ENCODE measurements around the gene TNKS2.
A peak's percentile ranks its signal among the peaks of the same experiment; 100 is the strongest.
"Not testable (repeated sequence)": the region's sequence is repeated elsewhere in the genome, so short reads cannot be mapped to it uniquely, and the experiment has no call there.

TNKS2 gene

DNA sequence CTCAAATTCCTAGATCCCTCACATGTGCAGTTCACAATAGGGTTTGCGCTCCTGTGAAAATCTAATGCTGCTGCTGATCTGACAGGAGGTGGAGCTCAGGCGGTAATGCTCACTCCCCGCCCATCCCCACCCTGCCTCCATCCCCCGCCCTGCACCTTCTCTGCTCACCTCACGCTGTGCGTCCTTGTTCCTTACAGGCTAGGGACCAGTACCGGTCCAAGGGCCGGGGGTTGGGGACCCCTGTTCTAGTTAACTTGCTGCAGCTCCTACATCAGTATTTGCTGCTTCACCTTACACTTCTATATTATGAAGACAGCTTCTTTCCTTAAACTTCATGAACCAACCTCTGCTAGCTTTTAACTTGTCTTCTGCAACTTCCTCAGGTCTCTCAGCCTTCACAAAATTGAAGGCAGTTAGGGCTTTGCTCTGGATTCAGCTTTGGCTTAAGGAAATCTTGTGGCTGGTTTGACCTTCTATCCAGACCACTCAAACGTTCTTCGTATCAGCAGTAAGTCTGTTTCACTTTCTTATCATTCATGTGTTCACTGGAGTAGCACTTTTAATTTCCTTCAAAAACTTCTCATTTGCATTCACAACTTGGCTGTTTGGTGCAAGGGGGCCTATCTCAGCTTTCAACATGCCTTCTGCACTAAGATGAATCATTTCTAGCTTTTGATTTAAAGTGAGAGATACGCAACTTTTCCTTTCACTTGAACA lies 1.7 kb upstream of the TNKS2 start:
- peak; percentile 27 to 30 for DNase-seq (ENCODE audit: low read depth in 2 of 2)

DNA sequence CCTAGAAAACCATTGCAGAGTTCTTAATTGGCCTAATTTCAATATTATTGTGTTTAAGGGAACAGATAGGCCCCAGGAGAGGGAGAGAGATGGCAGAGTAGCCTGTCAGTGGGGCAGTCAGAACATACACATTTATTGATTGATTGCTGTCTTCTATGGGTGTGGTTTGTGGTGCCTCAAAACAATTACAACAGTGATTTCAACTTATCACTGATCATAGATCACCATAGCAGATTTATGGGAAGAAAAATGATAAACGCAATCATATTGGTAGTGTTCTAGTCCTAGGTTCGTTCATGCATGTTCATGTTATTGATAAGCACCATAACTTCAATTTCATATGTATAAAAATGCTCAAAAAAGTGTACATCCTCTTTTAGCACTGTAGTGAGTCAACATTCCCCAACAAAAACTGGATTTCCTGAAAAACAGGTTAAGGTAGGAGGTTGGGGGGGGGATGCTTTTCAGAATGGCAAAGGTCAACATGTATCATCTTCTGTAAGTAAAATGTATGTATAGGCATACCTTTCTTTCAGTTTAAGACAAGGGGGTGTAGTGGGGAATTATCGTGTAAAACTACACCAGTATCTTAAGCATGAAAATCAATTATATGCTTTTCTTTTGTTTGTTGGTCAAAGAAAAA lies 1.1 kb upstream of the TNKS2 start:
- DNase-seq (ENCODE audit: low read depth in 2 of 2) = no peak

DNA sequence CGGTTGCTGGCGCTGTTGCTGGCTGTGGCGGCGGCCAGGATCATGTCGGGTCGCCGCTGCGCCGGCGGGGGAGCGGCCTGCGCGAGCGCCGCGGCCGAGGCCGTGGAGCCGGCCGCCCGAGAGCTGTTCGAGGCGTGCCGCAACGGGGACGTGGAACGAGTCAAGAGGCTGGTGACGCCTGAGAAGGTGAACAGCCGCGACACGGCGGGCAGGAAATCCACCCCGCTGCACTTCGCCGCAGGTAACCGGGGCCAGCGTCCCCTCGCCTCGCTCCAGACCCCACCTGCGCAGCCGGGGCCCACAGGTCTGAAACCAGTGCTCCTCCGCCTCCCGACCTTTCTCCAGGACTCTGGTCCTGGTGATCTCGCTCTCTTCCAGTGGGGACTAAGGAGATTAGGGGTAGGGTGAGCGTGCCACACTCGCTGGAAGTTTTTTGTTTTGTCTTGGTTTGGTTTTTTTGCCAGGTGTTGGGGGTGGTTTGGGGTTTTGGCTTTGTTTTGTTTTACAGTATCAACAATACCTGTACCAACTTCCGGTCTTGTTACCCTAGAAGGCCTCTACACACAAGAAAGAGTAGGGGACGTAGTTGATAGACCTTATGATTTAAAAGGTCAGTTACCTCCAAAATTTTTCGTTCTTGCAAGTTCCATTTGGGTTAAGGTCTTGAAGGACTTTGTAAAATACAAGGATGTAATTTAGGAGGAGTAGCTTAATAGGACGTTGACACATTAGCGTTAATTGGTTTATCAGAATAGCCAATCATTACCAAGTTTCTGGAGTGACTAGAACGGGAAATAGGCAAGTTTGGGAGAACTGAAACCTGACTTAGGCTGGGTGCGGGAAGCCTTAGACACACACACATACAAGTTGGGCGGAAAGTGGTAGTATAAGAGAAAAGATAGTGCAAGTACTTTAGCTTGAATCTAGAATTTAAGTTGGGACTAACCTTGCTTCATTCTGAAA lies 704 bp downstream of the TNKS2 start:
- DNase-seq (ENCODE audit: low read depth in 2 of 2) = no peak

DNA sequence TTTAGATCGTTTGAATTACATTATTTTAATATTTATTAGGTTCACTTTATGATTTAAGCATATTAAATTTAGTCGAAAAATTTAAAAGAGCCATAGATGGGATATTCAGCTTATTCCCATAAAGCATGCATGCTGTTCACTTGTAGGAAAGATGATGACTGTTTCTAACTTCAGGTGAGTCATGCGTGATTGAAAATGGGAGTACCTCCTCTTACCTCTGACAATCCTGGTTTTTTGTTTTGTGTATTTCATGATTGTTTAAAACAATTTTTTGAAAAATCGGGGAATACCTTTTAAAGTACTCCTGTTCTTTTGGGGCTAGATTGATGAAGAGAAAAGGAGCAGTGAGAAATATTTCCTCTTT lies 1.4 kb downstream of the TNKS2 start:
- no peak for DNase-seq (ENCODE audit: low read depth in 2 of 2)

DNA sequence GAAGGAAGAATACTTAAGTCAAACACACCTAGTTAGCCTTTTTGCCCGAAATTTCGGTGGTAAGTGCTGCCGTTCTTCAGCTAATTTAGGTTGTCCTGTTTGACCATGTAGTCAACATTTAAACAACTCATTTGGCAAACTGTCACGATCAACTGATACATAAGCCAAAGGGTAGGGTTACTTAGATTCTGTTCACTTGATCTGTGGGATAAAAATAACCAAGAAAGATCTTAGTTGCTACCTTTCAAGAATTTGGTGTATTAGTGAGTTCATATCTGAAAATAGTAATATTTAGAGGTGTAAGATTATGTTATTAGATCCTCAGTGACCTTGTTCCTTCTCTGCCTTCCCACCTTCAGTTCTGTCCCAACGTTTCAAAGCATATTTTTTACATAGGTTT lies 2.0 kb downstream of the TNKS2 start:
- no peak for DNase-seq (ENCODE audit: low read depth in 2 of 2)

DNA sequence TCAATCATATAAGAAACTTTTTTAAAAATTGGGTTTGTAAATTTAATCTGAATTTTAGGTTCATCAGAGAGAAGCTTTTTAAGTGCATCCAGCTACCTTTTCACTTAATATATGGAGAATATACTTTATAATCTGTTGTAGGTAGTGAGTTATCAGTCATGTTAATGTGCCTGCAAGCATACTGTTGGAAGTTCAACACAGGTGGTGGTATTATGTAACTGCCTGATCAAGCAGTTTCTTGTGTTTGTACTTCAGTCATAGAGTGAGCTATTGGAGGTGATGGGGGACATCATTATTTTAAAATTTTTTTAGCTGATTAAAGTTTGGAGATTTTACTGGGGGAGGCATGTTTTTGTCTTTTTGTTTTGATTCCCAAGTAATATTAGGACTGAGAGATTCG lies 2.5 kb downstream of the TNKS2 start:
- DNase-seq (ENCODE audit: low read depth in 2 of 2) = no peak

DNA sequence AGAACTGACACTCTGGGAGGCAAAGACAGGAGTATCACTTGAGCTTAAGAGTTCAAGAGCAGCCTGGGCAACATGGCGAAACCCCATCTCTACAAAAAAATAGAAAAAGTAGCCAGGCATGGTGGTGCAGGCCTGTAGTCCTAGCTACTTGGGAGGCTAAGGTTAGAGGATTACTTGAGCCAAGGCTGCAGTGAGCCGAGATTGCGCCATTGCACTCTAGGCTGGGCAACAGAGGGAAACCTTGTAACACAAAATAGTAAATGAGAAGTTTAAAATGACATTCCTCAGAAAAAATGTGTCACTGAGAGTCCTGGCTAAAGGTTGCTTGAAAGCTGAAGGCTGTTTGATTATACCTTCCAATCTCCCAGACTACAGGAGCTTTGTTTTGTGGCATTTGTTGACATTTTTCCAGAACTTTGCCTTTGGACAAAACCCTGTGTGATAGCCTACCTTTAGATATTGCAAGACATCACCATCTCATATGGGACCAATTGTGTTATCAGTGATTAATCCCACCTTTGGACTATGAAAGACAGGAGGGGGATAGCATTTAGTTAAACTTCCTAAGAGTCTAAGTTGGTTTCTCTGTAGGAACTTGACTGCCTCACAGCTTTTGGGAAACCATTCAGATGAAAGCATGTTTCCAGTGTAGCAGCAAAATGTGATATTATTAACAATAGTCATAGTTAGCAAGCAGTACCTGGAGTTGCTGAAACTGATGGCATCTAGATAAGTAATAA lies 5.3 kb downstream of the TNKS2 start:
- DNase-seq (ENCODE audit: low read depth in 2 of 2) = no peak

DNA sequence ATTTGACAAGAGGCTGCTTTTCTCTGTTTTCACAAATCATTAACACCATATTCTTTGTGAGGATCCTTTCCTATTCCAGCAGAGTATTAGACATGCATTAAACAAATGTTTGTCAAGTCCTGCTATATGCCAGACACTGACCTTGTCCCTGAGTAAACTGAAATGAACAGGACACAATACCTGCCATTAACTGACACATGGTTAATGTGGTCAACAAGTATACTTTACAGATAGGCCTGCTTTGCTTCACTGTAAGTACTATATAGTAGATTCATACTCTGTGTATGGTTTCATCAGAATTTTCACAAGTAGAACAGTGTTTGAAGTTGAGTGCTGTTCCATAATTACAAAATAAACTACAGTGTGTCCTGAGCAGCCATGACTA lies 5.9 kb downstream of the TNKS2 start:
- DNase-seq (ENCODE audit: low read depth in 2 of 2) = no peak

DNA sequence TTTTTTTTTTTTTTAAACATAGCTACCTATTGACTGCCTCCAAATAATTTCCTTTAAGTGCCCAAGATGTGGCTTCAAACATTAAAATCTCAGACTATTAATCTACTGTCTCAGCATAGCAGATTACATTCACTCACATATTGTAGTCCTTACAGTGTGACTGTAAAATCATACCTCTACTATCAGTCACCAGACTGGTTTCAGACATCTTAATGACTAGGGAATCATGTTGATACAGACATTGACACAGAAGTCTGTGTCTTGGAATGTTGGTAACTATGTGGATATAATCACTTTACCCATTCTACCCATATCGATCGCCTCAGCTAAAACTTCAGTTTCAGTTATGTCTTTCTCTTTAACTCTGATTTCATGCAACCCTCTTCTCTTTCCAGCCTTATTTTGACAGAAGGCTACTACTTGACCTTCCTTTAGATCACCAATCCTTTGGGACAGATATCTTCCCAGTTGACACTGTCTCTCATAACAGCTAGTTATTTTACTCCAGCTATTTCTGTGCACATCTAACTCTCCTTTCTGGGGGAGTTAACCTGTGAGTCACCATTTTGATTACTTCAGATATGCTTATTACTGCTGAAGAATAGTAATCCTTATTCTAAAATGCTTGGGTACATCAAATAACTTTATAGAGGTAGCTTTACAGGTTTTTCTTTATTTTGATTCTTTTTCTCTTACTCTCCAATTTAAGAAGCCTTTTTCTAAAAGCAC lies 7.0 kb downstream of the TNKS2 start:
- DNase-seq (ENCODE audit: low read depth in 2 of 2) = no peak

DNA sequence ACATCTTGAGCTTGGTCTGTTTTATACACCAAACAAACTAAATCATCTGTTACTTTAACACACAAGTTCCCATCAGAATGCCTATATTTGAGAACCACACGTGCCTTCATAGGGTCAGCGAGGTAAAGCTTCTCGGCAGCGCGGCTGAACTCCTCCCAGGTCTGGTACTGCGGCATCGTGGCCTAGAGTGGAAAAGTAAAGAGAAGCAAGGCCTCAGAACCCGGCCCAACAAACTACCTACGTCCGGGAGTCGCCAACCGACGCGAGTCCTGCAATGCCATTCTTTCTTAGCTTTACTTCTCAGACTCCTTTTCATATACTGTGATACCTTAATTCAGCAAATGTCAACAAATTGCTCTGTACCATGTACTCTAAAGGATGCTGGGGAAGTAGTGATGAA lies 9.0 kb downstream of the TNKS2 start:
- not testable (repeated sequence) for DNase-seq (ENCODE audit: low read depth in 2 of 2)

DNA sequence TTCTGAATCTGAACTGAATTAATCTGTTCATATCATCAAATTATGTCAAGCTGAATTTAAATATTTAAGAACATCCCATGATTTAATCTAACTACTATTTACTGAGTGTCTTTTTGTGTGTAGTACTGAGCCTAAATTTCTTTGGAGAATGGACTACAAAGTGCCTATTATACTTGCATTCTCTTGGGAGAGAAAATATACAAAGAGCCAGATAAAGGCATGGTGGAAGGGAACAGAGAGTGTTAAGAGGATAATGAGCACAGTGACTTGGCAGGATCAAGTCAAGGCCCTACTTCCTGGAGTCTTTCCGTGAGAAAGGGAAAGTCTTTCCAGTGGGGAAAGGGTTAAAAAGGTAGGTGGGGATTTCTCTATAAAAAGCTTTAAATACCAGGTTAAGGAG lies 15.0 kb downstream of the TNKS2 start:
- DNase-seq (ENCODE audit: low read depth in 2 of 2) = no peak

DNA sequence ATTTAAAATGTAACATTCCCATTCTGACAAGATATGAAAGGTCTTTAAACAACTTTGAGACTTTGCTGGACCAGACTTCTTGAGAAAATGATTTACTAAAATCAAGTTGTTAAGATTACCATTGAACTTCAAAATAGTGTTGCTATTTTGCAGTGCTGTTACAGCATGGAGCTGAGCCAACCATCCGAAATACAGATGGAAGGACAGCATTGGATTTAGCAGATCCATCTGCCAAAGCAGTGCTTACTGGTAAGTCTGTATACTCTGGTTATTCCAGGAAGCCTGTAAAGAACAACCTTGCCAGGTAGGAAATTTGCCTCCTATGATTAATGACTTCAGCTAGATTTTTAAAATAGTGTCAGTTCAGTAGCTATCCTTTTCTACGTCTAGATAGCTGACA lies 18.8 kb downstream of the TNKS2 start:
- DNase-seq (ENCODE audit: low read depth in 2 of 2) = no peak

DNA sequence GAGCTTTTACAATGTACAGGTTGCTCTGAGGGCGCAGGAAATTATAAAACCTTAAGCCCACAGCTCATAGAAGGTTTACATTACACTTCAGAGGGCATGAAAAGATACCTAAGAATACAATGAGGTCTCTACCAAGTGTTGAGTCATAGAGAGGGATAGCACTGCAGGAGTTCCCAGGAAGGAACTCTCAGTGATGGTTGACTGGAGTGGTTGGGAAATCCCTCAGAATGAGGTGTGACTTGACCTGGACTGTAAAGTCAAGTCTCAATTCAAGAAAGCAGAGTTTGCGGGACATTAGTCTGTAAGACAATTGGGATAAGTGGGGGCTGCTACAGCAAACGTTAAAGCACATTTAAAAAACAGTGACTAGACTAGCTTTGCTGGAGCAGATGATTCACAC lies 21.9 kb downstream of the TNKS2 start:
- no peak for DNase-seq (ENCODE audit: low read depth in 2 of 2)

DNA sequence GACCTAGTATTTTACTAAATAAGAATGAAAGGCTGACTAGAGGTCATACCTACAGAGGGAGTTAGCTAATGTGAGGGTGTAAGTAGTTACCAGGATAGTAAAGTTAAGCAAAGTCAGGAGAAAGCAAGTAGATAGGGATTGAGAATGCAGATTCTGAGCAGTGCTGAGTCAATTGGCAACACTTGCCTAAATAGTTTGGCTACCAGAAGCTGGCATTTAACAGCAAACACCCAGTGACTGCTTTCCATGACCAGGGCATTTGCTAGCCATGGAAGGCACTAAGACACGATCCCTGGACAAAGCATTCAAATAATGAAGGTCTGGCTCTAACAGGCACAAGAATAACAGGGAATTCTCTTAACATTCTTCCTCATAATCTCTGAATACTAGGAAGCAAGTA lies 25.9 kb downstream of the TNKS2 start:
- DNase-seq (ENCODE audit: low read depth in 2 of 2) = no peak

DNA sequence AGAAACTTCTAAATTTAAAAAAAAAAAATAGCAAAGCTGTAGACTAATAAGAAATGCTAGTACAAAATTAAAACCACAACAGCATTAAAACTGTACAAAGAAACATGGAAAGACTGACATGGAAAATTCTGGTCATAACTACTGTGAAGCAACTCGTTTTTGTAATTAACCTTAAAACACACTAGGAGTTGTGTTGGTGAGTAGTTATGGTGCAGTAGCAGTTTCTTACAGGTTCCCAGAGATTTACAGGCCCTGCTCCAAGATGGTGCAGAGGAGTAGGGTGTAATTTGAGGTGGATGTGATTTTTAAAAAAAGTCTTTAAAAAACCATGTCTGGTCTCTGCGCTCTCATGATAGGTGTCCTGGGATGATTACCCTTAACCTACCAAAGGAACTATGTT lies 31.0 kb downstream of the TNKS2 start:
- DNase-seq (ENCODE audit: low read depth in 2 of 2) = no peak

DNA sequence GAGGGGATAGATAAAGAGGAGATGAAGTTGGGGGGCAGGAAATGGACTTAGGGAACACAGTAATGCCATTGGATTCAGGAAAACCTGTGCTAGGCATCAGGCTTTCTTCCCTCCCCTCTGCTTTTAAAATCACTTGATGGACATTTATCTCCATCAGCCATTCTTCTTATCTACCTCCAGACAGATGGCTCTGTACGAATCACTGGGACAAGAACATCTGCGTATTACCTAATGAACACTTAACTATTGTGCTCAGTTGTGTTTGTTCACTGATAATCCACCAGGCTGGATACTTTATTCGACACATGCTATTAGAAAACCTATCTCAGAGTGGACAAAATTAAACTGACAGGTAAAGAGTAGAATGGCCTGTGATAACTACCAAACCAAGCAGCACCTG lies 40.0 kb downstream of the TNKS2 start:
- no peak for DNase-seq (ENCODE audit: low read depth in 2 of 2)

DNA sequence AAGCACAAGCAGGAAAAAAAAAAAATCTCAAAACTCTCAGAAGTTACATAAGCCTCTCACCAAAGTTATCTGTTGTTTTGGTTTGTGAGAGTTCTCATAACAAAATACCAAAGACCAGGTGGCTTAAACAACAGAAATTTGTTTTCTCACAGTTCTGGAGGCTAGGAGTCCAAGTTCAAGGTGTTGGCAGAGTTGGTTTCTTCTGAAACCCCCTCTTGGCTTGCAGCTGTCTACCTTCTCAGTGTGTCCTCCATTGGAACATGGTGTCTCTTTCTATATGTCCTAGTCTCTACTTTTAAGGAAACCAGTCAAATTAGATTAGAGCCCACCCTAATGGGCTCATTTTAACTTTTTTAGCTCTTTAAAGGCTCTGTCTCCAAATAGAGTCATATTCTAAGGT lies 44.9 kb downstream of the TNKS2 start:
- no peak for DNase-seq (ENCODE audit: low read depth in 2 of 2)

DNA sequence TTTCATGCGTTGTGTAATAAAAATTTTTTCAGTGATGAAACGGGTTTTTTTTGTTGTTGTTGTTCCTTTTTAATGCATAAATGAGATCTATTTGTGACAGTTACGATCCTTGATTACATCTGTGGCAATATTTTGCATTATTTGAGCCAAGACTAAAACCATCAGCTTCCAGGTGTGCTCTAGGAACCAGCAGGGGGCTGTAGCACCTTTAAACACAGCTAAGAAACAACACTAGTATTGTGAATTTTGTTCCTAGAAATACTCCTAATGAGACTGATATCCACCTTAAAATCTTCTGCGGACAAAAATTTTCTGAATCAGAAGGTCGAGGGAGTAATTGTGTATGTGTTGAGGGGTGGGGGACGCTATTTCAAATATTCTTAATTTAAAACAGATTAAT lies 58.4 kb downstream of the TNKS2 start:
- no peak for DNase-seq (ENCODE audit: low read depth in 2 of 2)

DNA sequence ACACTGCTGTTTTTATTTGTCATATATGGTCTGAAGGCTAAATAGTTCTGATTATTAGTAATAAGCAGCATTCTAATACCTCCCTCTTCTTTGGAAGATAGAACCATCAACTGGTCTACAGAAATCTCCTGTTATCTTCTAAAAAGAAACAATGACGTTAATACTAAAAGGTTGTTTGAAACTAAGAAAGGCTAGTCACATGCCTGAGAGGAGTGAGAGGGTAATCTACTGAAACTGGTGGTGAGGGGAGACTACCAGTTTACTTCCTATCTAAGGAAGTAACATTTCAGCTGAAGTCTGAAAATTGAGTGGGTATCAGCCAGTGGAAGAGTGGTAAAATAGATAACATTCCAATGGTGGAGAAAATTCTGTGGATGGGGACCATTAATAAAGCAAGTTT lies 62.7 kb downstream of the TNKS2 start:
- no peak for DNase-seq (ENCODE audit: low read depth in 2 of 2)

DNA sequence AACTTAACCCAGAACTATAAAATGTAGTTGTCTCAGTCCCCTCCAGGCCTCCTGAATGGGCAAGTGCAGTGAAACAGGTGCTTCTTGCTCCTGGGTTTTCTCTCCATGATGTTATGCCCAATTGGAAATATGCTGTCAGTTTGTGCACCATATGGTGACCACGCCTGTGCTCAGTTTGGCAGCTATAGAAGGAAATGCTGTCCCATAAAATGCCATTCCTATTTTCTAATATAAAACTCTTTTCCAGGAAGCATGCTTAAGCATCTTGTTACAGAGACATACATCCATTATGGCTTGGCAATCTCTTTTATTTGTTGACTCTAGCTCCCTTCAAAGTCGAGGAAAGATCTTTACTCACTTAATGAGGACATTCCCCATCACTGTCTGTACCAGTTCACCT lies 65.9 kb downstream of the TNKS2 start:
- DNase-seq (ENCODE audit: low read depth in 2 of 2) = no peak

DNA sequence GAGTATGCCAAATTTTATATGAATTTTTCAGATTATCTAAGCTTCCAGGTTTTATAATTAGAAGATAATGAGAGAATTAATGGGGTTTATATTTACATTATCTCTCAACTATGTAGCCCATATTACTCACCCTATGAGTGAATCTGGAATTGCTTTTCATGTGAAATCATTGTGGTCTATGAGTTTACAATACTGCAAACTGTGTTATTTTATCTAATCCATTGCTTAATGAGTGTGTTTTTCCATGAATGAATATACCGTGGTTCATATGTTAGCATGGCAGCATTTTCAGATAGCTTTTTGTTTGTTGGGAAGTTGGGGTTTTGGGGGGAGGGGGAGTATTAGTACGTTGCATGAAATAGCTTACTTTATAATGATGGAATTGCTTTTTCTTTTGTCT lies 66.5 kb downstream of the TNKS2 start:
- DNase-seq (ENCODE audit: low read depth in 2 of 2) = no peak
